Mucosa of gallbladder (tissue), 1 donor: ENCODE data around the gene BLVRB. TPM values are rescaled to one million over a fixed set of nuclear protein-coding genes. Genes with fewer than 3 reads are reported as not detected.

Experiments used
- DNase-seq: peaks from one replicate; pipeline ENCODE4 v3.0.0-alpha.2; 2020; ENCODE audit warnings: low spot score
- total RNA-seq: library from RNA; stranded (reverse); gene quantifications from one replicate; pipeline ENCODE4 v1.2.1, GENCODE V29; 2021
- donor health status: DM: no; HTN: no; CAD: no.

BLVRB gene
- total RNA-seq, 1 donor from 2014 or later: 65.9 TPM

- peak; percentile 87 for DNase-seq
Measured at GRCh38 chr19:40403262-40403984, 62.1 kb downstream of the BLVRB start.

- no peak for DNase-seq
Measured at GRCh38 chr19:40400559-40400958, 65.0 kb downstream of the BLVRB start.

- DNase-seq: peak; percentile 53
Measured at GRCh38 chr19:40398417-40399131, 67.0 kb downstream of the BLVRB start.

Other genes with a start within 250 kb of the BLVRB start
- not detected for gene TTC9B, start 247.4 kb downstream of the BLVRB start, total RNA-seq
- 0.43 TPM for gene CCNP, start 239.1 kb downstream of the BLVRB start, total RNA-seq
- 119 TPM for gene AKT2, start 180.4 kb downstream of the BLVRB start, total RNA-seq
- 13.2 TPM for gene C19orf47, start 117.3 kb downstream of the BLVRB start, total RNA-seq
- 224 TPM for gene PLD3, start 117.0 kb downstream of the BLVRB start, total RNA-seq
- not detected for gene HIPK4, start 75.6 kb downstream of the BLVRB start, total RNA-seq
- gene PRX, start 52.4 kb downstream of the BLVRB start, total RNA-seq: 7.0 TPM
- 13.2 TPM for gene SERTAD1, start 39.8 kb downstream of the BLVRB start, total RNA-seq
- 38.8 TPM for gene SERTAD3, start 21.4 kb downstream of the BLVRB start, total RNA-seq
- gene SPTBN4, start 1.3 kb upstream of the BLVRB start, total RNA-seq: 3.5 TPM
- gene SHKBP1, start 111.1 kb upstream of the BLVRB start, total RNA-seq: 80.9 TPM
- gene LTBP4, start 135.6 kb upstream of the BLVRB start, total RNA-seq: 225 TPM
- gene NUMBL, start 224.9 kb upstream of the BLVRB start, total RNA-seq: 52.9 TPM